Measurements from ENCODE around the gene TIGAR.

TIGAR gene

DNA sequence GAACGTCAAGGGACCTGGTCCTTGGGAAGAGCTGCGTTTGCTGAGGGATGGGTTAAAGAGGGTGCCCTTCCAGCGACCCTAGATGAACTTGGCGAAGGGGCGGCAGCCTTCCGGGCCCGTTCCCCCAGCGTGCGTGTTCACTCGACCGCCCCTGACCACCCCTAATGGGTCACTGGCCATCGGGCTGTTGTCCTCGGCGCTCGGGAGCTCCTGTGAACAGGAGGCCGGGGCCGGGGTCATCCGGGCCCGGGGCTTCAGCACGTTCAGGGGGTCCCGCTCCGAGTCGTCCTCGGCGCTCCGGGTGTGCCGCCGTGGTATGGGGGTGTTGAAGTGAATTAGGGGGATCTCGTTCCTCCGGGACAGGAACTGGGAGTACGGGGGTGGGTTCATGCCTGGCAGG is 49.3 kb downstream of the TIGAR start:
- no peak for DNase-seq (ENCODE audit: low read depth in 2 of 2)
- no peak overlapping the region for H3K4me3 ChIP-seq (replicated peaks in 1 of 2; ENCODE audit: low read depth in 2 of 2, low read length in 2 of 2)
- TF ChIP-seq, protein P1, sequence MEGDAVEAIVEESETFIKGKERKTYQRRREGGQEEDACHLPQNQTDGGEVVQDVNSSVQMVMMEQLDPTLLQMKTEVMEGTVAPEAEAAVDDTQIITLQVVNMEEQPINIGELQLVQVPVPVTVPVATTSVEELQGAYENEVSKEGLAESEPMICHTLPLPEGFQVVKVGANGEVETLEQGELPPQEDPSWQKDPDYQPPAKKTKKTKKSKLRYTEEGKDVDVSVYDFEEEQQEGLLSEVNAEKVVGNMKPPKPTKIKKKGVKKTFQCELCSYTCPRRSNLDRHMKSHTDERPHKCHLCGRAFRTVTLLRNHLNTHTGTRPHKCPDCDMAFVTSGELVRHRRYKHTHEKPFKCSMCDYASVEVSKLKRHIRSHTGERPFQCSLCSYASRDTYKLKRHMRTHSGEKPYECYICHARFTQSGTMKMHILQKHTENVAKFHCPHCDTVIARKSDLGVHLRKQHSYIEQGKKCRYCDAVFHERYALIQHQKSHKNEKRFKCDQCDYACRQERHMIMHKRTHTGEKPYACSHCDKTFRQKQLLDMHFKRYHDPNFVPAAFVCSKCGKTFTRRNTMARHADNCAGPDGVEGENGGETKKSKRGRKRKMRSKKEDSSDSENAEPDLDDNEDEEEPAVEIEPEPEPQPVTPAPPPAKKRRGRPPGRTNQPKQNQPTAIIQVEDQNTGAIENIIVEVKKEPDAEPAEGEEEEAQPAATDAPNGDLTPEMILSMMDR (IDR thresholded peaks at IDR 0.05; ENCODE audit: low read depth, low read length): no peak

DNA sequence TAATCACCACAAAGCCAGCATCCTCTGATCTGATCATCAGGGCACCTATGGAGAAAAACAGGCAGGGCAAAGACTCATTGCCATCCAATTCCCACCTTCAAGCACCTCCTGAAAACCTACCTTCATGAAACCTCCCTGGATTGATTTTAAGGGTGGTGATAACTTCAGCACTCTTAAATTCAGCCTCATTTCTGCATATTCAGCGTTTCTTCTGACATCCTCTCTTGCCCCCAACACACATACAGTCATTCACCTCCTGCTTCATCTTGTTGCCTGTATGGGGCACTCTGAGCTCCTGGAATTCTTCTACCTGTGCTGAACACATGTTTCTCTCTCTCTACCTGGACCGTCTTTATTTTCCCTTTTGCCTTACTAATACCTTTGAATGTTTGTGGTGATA is 51.6 kb downstream of the TIGAR start:
- no peak overlapping the region for H3K4me3 ChIP-seq (replicated peaks in 1 of 2; ENCODE audit: low read depth in 2 of 2, low read length in 2 of 2)
- TF ChIP-seq, protein P1 (IDR thresholded peaks at IDR 0.05; ENCODE audit: low read depth, low read length): no peak
- no peak for DNase-seq (ENCODE audit: low read depth in 2 of 2)

DNA sequence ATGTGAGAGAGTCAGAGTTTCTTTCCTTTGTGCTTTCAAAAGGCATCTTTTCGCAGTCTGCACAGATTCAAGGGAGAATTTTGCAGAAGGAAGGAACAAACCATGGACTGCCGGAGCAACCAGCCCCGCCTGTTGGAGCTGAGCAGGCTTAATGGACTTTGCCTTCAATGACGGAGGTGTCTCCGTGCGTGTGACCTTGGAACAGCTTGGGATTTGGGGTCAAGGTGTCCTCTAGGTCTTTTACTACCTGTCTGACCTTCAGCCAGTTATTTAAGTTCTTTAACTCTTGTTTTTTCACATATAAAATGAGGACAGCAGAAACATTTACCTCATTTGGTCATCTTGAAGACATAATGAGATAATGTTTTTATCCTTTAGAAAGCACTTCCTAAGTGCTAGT is 54.4 kb downstream of the TIGAR start:
- no peak for DNase-seq (ENCODE audit: low read depth in 2 of 2)
- H3K4me3 ChIP-seq (replicated peaks in 1 of 2; ENCODE audit: low read depth in 2 of 2, low read length in 2 of 2): no peak overlapping the region
- TF ChIP-seq, protein P1 (IDR thresholded peaks at IDR 0.05; ENCODE audit: low read depth, low read length): no peak

DNA sequence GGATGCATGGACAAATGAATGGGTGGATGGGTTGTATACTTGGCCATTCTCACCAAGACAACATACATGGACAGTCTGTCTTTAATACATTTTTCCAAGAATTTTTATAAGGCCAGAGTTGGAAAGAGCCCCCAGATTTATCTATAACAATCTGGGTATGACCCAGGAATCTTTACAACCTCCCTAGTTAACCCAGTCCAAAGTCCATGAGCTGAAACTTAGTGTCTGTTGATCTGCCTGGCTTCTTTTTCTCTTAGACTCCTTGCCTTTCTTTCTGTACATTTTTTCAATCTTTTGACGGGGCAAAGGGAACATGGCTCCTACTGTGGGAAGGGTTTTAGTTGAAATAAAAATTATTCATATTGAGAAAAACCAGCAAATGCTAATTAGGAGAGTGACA is 57.8 kb downstream of the TIGAR start:
- no peak overlapping the region for H3K4me3 ChIP-seq (replicated peaks in 1 of 2; ENCODE audit: low read depth in 2 of 2, low read length in 2 of 2)
- DNase-seq (ENCODE audit: low read depth in 2 of 2): no peak
- TF ChIP-seq, protein P1 (IDR thresholded peaks at IDR 0.05; ENCODE audit: low read depth, low read length): no peak

DNA sequence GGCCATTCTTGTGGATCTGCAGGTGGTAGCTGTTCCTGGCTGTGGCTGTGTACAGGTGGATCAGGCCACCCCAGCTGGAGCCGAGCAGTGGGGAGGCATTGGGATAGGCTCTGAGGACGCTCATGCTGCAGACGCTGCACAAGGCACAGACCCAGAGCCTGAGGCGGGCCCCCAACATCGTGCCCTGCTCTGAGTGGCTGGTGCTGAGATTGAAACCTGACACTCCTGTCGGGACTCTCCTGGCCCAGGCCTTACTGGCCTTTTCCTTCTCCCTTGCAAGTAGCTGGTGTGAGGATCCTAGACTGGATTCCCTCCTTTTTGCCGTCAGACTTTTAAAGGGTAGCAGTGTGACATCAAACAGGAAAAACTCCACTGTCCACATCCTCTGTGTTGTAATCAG is 58.4 kb downstream of the TIGAR start, which contains the start of gene FGF23:
Gene FGF23, minus strand, starts transcription at position 308 of the 400 bp plus-strand sequence. Its CDS starts 130 bp downstream, at position 178.
- DNase-seq (ENCODE audit: low read depth in 2 of 2): peak; percentile 3 to 26
- TF ChIP-seq, protein P1 (IDR thresholded peaks at IDR 0.05; ENCODE audit: low read depth, low read length): no peak
- no peak within 1 kb of the TSS for H3K4me3 ChIP-seq (replicated peaks in 1 of 2; ENCODE audit: low read depth in 2 of 2, low read length in 2 of 2)

DNA sequence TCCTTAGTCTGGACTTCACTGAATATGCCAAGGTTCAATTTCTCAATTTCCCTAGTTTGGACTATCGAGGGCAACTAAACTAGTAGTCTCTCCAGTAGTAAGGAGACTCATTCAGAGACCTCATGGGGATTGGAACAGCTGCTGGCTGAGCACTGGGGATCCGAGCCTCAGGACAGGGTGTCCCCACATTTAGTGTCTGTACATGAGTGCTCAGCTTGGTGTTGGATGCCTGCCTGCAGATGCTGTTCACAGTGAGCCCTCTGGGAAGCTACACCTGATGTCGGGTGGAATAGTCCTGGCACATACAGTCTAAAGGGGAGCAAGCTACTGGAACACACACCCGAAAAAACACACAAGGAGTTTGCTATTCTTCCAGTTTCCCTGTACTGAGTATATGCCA is 59.3 kb downstream of the TIGAR start:
- no peak for DNase-seq (ENCODE audit: low read depth in 2 of 2)
- TF ChIP-seq, protein P1 (IDR thresholded peaks at IDR 0.05; ENCODE audit: low read depth, low read length): no peak
- H3K4me3 ChIP-seq (replicated peaks in 1 of 2; ENCODE audit: low read depth in 2 of 2, low read length in 2 of 2): no peak overlapping the region

DNA sequence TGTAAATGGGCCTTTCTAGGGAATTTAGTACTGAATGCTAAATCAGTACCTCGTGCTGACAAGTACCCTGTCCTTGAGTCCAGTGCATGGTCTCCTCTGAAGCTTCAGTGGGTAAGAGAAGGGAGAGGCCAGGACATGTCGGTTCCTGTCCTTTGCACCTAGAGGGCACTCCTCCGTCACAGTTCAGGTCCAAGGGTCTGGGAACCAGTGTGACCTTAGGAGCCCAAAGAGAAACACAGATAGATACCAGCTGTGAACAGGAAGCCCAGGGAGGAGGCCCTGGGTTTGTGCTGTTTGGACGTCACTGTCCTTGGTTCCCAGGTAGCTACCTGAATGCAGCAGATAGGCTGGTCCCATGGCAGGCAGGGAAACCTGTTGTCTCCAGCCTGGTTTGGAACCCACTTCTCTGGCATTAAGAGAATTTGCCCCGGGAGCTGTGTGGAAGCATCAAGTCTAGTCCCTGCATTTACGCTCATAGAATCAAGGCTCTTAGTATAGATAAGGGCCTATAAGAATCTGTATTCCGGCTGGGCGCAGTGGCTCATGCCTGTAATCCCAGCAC is 62.4 kb downstream of the TIGAR start:
- TF ChIP-seq, protein P1 (IDR thresholded peaks at IDR 0.05; ENCODE audit: low read depth, low read length): no peak
- no peak for DNase-seq (ENCODE audit: low read depth in 2 of 2)
- no peak overlapping the region for H3K4me3 ChIP-seq (replicated peaks in 1 of 2; ENCODE audit: low read depth in 2 of 2, low read length in 2 of 2)
